ENCODE results near the gene GMDS.

DNA sequence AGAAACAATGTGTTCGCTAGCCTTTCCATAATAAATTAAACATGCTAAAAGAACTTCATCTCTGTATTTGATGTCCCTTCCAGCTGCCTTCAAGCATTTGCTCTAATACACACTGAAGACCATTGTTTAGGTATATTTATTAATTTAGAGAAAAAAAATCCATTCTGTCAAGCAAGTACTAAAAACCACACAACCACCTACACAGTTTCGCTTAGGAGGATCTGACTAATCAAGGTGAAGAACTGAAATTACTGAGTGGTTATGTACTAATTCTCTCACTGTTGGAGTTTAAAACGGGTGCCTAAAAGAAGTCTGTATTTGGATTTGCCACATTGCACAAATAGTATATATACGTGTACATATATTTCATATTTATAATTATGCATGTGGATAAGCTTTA lies 58.9 kb downstream of the GMDS start:
- TF ChIP-seq PHF8 (conservative IDR thresholded peaks at IDR 0.05; ENCODE audit: low read depth, low read length), result no peak
- TF ChIP-seq SP2 (IDR thresholded peaks at IDR 0.05; ENCODE audit: low read length), result no peak
- no peak for TF ChIP-seq SUZ12 (IDR thresholded peaks at IDR 0.05; ENCODE audit: low read length)
- no peak for TF ChIP-seq POLR2AphosphoS5 (IDR thresholded peaks at IDR 0.05; ENCODE audit: low read depth, low read length)
- TF ChIP-seq, protein P1, sequence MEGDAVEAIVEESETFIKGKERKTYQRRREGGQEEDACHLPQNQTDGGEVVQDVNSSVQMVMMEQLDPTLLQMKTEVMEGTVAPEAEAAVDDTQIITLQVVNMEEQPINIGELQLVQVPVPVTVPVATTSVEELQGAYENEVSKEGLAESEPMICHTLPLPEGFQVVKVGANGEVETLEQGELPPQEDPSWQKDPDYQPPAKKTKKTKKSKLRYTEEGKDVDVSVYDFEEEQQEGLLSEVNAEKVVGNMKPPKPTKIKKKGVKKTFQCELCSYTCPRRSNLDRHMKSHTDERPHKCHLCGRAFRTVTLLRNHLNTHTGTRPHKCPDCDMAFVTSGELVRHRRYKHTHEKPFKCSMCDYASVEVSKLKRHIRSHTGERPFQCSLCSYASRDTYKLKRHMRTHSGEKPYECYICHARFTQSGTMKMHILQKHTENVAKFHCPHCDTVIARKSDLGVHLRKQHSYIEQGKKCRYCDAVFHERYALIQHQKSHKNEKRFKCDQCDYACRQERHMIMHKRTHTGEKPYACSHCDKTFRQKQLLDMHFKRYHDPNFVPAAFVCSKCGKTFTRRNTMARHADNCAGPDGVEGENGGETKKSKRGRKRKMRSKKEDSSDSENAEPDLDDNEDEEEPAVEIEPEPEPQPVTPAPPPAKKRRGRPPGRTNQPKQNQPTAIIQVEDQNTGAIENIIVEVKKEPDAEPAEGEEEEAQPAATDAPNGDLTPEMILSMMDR (IDR thresholded peaks at IDR 0.05; ENCODE audit: control extremely low read depth in 1 of 3, insufficient read depth in 1 of 3, low read depth in 1 of 3, low read length in 3 of 3), result no peak
